B cell (primary cell): ENCODE results near the gene ZEB2. TPM values are rescaled to one million over a fixed set of nuclear protein-coding genes. Genes with fewer than 3 reads are reported as not detected.
A peak's percentile ranks its signal among the peaks of the same experiment; 100 is the strongest.

Experiments
- ATAC-seq: fragments of 200-7000 bp; cut with Tn5 transposase; one replicate; pipeline ENCODE4 v1.10.0; 2021; ENCODE audit warnings: low read depth, mild to moderate bottlenecking, moderate number of reproducible peaks, moderate library complexity
- CTCF ChIA-PET: fragments of 350-600 bp; sonication (Branson Sonifier 250); formaldehyde crosslinking; loops from one replicate; lab custom pipeline; 2021; ENCODE audit warnings: antibody characterized with exemption, inconsistent platforms; lab: Charles Lee
- POLR2A ChIA-PET: fragments of 350-600 bp; sonication (Branson Sonifier 250); formaldehyde crosslinking; loops from one replicate; lab custom pipeline; 2021; ENCODE audit warnings: antibody characterized with exemption; lab: Charles Lee
- DNase-seq: peaks from one replicate; pipeline ENCODE4 v3.0.0; 2013
- H2AFZ ChIP-seq: 2 replicates; pipeline ENCODE4 v1.6.1; 2012; ENCODE audit warnings: mild to moderate bottlenecking, low read depth, low read length; ENCODE audit not compliant: insufficient read depth, poor library complexity, severe bottlenecking
- H3K27ac ChIP-seq, 2 donors: 1 replicate in 1 of 2; 2 replicates in 1 of 2; pipeline ENCODE4 v1.5.1; 2012 to 2013; ENCODE audit warnings: low read length in 2 of 2, mild to moderate bottlenecking in 2 of 2, moderate library complexity in 1 of 2
- H3K27me3 ChIP-seq, 4 experiments: fragments of 200-600 bp in 1 of 4; sonication (generic) in 1 of 4; replicated peaks in 1 of 4; 1 replicate in 2 of 4; 2 replicates in 2 of 4; pipeline versions ENCODE4 v1.6.1 to v1.7.0; 2013 to 2016; ENCODE audit warnings: low read length in 3 of 4, mild to moderate bottlenecking in 2 of 4, mixed read lengths in 1 of 4, moderate library complexity in 1 of 4; ENCODE audit not compliant: insufficient read depth in 4 of 4, control insufficient read depth in 3 of 4; ENCODE audit errors: control extremely low read depth in 1 of 4
- H3K36me3 ChIP-seq, 2 experiments: replicated peaks in 1 of 2; 1 replicate in 1 of 2; 2 replicates in 1 of 2; pipeline versions ENCODE4 v1.6.1 to v1.7.1; 2013; ENCODE audit warnings: low read length in 1 of 2; ENCODE audit not compliant: insufficient read depth in 2 of 2, control insufficient read depth in 1 of 2; ENCODE audit errors: control extremely low read depth in 1 of 2, extremely low read depth in 1 of 2
- H3K4me1 ChIP-seq, 2 donors: fragments of 200-600 bp in 1 of 2; sonication (generic) in 1 of 2; 1 replicate in 1 of 2; 2 replicates in 1 of 2; pipeline versions ENCODE4 v1.5.1 to v1.6.1; 2013 to 2017; ENCODE audit warnings: low read length in 2 of 2; ENCODE audit not compliant: control insufficient read depth in 2 of 2, insufficient read depth in 2 of 2
- H3K4me2 ChIP-seq: replicated peaks from 2 replicates; pipeline ENCODE3; 2012; ENCODE audit warnings: mild to moderate bottlenecking, low read depth, low read length; ENCODE audit not compliant: poor library complexity, severe bottlenecking
- H3K4me3 ChIP-seq, 5 experiments: fragments of 200-600 bp in 1 of 5; sonication (generic) in 1 of 5; 1 replicate in 3 of 5; 2 replicates in 2 of 5; pipeline versions ENCODE4 v1.5.1 to v1.7.0; 2011 to 2016; ENCODE audit warnings: low read length in 4 of 5, mild to moderate bottlenecking in 4 of 5, low read depth in 2 of 5, control low read depth in 1 of 5, moderate library complexity in 1 of 5; ENCODE audit not compliant: insufficient read depth in 1 of 5; ENCODE audit errors: control extremely low read depth in 1 of 5, extremely low read depth in 1 of 5
- H3K79me2 ChIP-seq: fragments of 200-600 bp; sonication (generic); one replicate; pipeline ENCODE4 v1.6.0; 2016; ENCODE audit warnings: low read length; ENCODE audit not compliant: control insufficient read depth, insufficient read depth
- H3K9ac ChIP-seq: fragments of 200-600 bp; sonication (generic); 2 replicates; pipeline ENCODE4 v1.6.1; 2017; ENCODE audit warnings: mild to moderate bottlenecking, low read length, moderate library complexity
- H3K9me3 ChIP-seq, 3 donors: one replicate each; pipeline versions ENCODE4 v1.6.1 to v1.7.1; 2013; ENCODE audit warnings: low read length in 2 of 3; ENCODE audit not compliant: control insufficient read depth in 2 of 3, insufficient read depth in 1 of 3; ENCODE audit errors: control extremely low read depth in 1 of 3
- H4K20me1 ChIP-seq: 2 replicates; pipeline ENCODE4 v1.6.0; 2012; ENCODE audit warnings: mild to moderate bottlenecking, low read length; ENCODE audit not compliant: insufficient read depth, control insufficient read depth, poor library complexity, severe bottlenecking
- H3K27ac Mint-ChIP-seq: one replicate; pipeline ENCODE4 v1.8.0; 2021; ENCODE audit warnings: mixed read lengths
- H3K27me3 Mint-ChIP-seq: one replicate; pipeline ENCODE4 v1.8.0; 2021; ENCODE audit warnings: mixed read lengths
- H3K4me1 Mint-ChIP-seq: one replicate; pipeline ENCODE4 v1.8.0; 2021; ENCODE audit warnings: mixed read lengths
- H3K4me3 Mint-ChIP-seq: one replicate; pipeline ENCODE4 v1.8.0; 2021; ENCODE audit warnings: mixed read lengths
- H3K9me3 Mint-ChIP-seq: one replicate; pipeline ENCODE4 v1.8.0; 2022; ENCODE audit warnings: mixed read lengths; ENCODE audit not compliant: insufficient read depth
- CTCF ChIP-seq: fragments of 200-600 bp; IDR thresholded peaks from one replicate; pipeline ENCODE4 v1.8.0; 2022; ENCODE audit warnings: antibody characterized with exemption, mild to moderate bottlenecking
- EZH2 ChIP-seq: IDR thresholded peaks from 2 replicates; pipeline ENCODE4 v1.6.1; 2012; ENCODE audit warnings: borderline replicate concordance, low read depth, mild to moderate bottlenecking, moderate library complexity, low read length; ENCODE audit not compliant: insufficient read depth, poor library complexity, severe bottlenecking
- WGBS: methylation state at CpG from one replicate; pipeline ENCODE4 v1.1.5; 2013; ENCODE audit warnings: missing lambda C conversion rate; ENCODE audit not compliant: insufficient coverage; 5-methylcytosine and 5-hydroxymethylcytosine counted together
- intact Hi-C: fragments of 100-400 bp; cut with micrococcal nuclease; formaldehyde crosslinking; loops from one replicate; pipeline ENCODE4 v1.10.0; 2022
- polyA plus RNA-seq: library from polyadenylated mRNA; depleted of rRNA; stranded (reverse); fragments of >200 nt; gene quantifications from 2 replicates; pipeline ENCODE4 v1.2.3, GENCODE V29; 2012
- total RNA-seq, 2 donors: library from RNA; stranded (reverse); fragments of 120-200 nt in 1 of 2; gene quantifications; 1 replicate in 1 of 2; 2 replicates in 1 of 2; pipeline versions ENCODE4 v1.2.3 to v1.2.4, GENCODE V29; 2013 to 2022

ZEB2 gene
- total and polyA plus RNA-seq, 2 donors (not counting 1 experiment from before 2014, with no cell fraction given): 56.3 to 217 TPM

GRCh38 chr2:144421606-144422510, 98.1 kb downstream of the ZEB2 start:
- no peak overlapping the region for H3K4me3 ChIP-seq
- WGBS: 100% methylated on average over 1 of the region's 1 CpG
- Mint-ChIP-seq H3K27ac (peak overlapping the region; percentile 67), H3K27me3 (no peaks in the 10 kb centered on the region), H3K4me3 (no peak overlapping the region), H3K9me3 (no peaks in the 10 kb centered on the region), H3K4me1 (peaks cover 49% of the 10 kb centered on the region)
- peaks cover 22 to 38% of the 10 kb centered on the region in 2 donors for H3K4me1 ChIP-seq
- no peaks in the 10 kb centered on the region for H3K27me3 ChIP-seq
- H3K27ac ChIP-seq: peak overlapping the region in 1 of 2 donors; percentile 28
- no peak overlapping the region for H3K9ac ChIP-seq
- H4K20me1 ChIP-seq: peaks cover 9% of the 10 kb centered on the region
- peaks cover 11 to 45% of the 10 kb centered on the region in 2 experiments for H3K36me3 ChIP-seq
- H3K4me2 ChIP-seq: peak overlapping the region; percentile 3
- POLR2A ChIA-PET: interaction anchor here (0.6 kb wide), 1 partner anchor 194 kb away, joined by 3 read pairs; no protein-coding TSS in a partner anchor
- peaks cover 55% of the 10 kb centered on the region for H3K79me2 ChIP-seq
- H2AFZ ChIP-seq: no peak overlapping the region
- no peaks in the 10 kb centered on the region for H3K9me3 ChIP-seq
- CTCF ChIA-PET: interaction anchor here (0.7 to 1.0 kb wide), 2 partner anchors 9 to 1138 kb away, joined by 5 read pairs; no protein-coding TSS in a partner anchor
- TF ChIP-seq EZH2: no peak
- no peak for TF ChIP-seq CTCF
- peak; percentile 24 for ATAC-seq
- no peak for DNase-seq
- intact Hi-C loops: loop anchor here (10.0 kb wide), 1 partner anchor 263 kb away; no protein-coding TSS in a partner anchor

DNA sequence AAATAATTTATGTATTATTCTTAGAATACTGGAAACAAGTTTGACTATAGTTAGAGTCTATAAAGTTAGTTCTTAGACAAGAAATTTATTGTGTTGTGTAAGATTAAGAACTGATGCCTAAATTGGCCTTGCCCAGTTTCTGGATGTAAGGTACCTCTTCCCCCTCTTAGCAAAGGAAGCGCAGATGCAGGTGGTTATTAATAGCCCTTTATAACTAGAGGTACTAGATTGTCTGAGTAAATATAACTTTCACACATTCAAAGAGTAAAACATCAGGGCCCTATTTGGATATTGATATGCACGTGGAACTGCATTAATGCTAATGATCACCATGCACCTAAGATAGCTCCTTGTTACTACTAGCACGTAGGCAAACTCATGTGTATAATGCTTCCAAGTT, 100.7 kb downstream of the ZEB2 start:
- CTCF ChIA-PET: interaction anchor here (1.5 kb wide), 1 partner anchor 1332 kb away, joined by 4 read pairs; no protein-coding TSS in a partner anchor
- Mint-ChIP-seq H3K4me3 (no peak overlapping the region), H3K27me3 (no peaks in the 10 kb centered on the region), H3K9me3 (no peaks in the 10 kb centered on the region), H3K4me1 (peaks cover 45% of the 10 kb centered on the region), H3K27ac (no peak overlapping the region)
- DNase-seq (no peak), ATAC-seq (no peak)
- H3K79me2 ChIP-seq: peaks cover 56% of the 10 kb centered on the region
- WGBS: no CpG with 5 or more reads among the region's 3 CpGs
- H3K27ac ChIP-seq: no peak overlapping the region
- H3K36me3 ChIP-seq: peaks cover 8 to 55% of the 10 kb centered on the region in 2 experiments
- intact Hi-C loops: loop anchor here (2.0 kb wide), 1 partner anchor 14 kb away; no protein-coding TSS in a partner anchor
- H3K9ac ChIP-seq: no peak overlapping the region
- no peak for TF ChIP-seq EZH2
- no peak for TF ChIP-seq CTCF
- no peak overlapping the region for H3K4me3 ChIP-seq
- H3K4me1 ChIP-seq: peaks cover 10 to 17% of the 10 kb centered on the region in 2 donors
- no peak overlapping the region for H2AFZ ChIP-seq
- no peak overlapping the region for H3K4me2 ChIP-seq
- H3K9me3 ChIP-seq: no peaks in the 10 kb centered on the region
- no peaks in the 10 kb centered on the region for H3K27me3 ChIP-seq
- H4K20me1 ChIP-seq: peaks cover 11% of the 10 kb centered on the region
- POLR2A ChIA-PET: no interaction called here
